Uterus (tissue), 4 donors: ENCODE measurements around the gene FMOD. TPM values are rescaled to one million over a fixed set of nuclear protein-coding genes. Genes with fewer than 3 reads are reported as not detected.

Source experiments
- DNase-seq, 2 donors: peaks; one replicate each; pipeline ENCODE4 v3.0.0-alpha.2; 2019 to 2020
- H3K27ac ChIP-seq, 2 donors: fragments of 200-600 bp; sonication (generic); 1 replicate in 1 of 2; 2 replicates in 1 of 2; pipeline ENCODE4 v1.5.1; 2016 to 2018
- H3K27me3 ChIP-seq, 2 donors: fragments of 200-600 bp; sonication (generic); one replicate each; pipeline ENCODE4 v1.5.1; 2018 to 2019; ENCODE audit warnings: control low read depth in 1 of 2
- H3K36me3 ChIP-seq, 2 donors: fragments of 200-600 bp; sonication (generic); one replicate each; pipeline ENCODE4 v1.5.1; 2019; ENCODE audit warnings: control low read depth in 1 of 2
- H3K4me1 ChIP-seq, 2 donors: fragments of 200-600 bp; sonication (generic); one replicate each; pipeline ENCODE4 v1.5.1; 2018 to 2019; ENCODE audit warnings: control low read depth in 1 of 2
- H3K4me3 ChIP-seq, 2 donors: fragments of 200-600 bp; sonication (generic); 1 replicate in 1 of 2; 2 replicates in 1 of 2; pipeline ENCODE4 v1.5.1; 2018 to 2019; ENCODE audit warnings: mild to moderate bottlenecking in 1 of 2
- H3K9me3 ChIP-seq, 2 donors: fragments of 200-600 bp; sonication (generic); one replicate each; pipeline ENCODE4 v1.5.1; 2019; ENCODE audit warnings: control low read depth in 1 of 2
- POLR2A ChIP-seq, 2 donors: fragments of 450-650 bp; IDR thresholded peaks; one replicate each; pipeline ENCODE4 v1.6.1; 2016; ENCODE audit warnings: antibody characterized with exemption in 2 of 2, mild to moderate bottlenecking in 1 of 2, moderate library complexity in 1 of 2
- intact Hi-C: fragments of 100-400 bp; cut with DNase I; formaldehyde crosslinking; loops from one replicate; pipeline ENCODE4 v1.15.1; 2023; ENCODE audit warnings: low total_unique reads
- total RNA-seq, 4 donors: library from RNA; depleted of rRNA in 3 of 4; stranded (reverse); fragments of >200 nt in 3 of 4; gene quantifications; one replicate each; pipeline versions ENCODE4 v1.1.0 to v1.2.4, GENCODE V29; 2014 to 2023
- TF ChIP-seq, protein P1 (sequence below), 4 experiments: fragments of 200-600 bp in 2 of 4; fragments of 450-650 bp in 2 of 4; sonication (generic) in 2 of 4; IDR thresholded peaks; one replicate each; pipeline ENCODE4 v1.5.1; 2016 to 2019; ENCODE audit warnings: antibody characterized with exemption in 4 of 4, mild to moderate bottlenecking in 2 of 4, moderate library complexity in 1 of 4
- donor health status: DM: yes; HTN: yes; CAD: no.

FMOD gene
- total RNA-seq, 4 donors from 2014 or later: 41.8 to 119 (median 82.7) TPM

DNA sequence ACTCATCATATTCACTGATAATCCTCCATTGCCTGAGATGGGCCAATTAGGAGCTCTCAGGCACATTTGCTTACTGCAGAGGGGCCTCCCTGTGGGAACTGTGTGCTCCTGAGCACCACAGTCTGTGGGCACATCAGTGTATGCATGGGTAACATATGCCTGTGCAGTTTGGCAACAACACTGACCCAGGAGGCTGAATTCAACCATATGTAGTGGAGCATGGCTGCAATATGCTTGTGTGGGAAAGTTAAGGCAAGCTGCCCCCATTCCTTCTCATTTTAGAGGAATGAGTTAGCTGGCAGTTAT is 11.8 kb upstream of the FMOD start:
- H3K4me3 ChIP-seq: no peak overlapping the region
- no peak for TF ChIP-seq POLR2A (IDR thresholded peaks at IDR 0.05)
- TF ChIP-seq, protein P1, sequence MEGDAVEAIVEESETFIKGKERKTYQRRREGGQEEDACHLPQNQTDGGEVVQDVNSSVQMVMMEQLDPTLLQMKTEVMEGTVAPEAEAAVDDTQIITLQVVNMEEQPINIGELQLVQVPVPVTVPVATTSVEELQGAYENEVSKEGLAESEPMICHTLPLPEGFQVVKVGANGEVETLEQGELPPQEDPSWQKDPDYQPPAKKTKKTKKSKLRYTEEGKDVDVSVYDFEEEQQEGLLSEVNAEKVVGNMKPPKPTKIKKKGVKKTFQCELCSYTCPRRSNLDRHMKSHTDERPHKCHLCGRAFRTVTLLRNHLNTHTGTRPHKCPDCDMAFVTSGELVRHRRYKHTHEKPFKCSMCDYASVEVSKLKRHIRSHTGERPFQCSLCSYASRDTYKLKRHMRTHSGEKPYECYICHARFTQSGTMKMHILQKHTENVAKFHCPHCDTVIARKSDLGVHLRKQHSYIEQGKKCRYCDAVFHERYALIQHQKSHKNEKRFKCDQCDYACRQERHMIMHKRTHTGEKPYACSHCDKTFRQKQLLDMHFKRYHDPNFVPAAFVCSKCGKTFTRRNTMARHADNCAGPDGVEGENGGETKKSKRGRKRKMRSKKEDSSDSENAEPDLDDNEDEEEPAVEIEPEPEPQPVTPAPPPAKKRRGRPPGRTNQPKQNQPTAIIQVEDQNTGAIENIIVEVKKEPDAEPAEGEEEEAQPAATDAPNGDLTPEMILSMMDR (IDR thresholded peaks at IDR 0.05): no peak
- intact Hi-C loops: no loop called here

DNA sequence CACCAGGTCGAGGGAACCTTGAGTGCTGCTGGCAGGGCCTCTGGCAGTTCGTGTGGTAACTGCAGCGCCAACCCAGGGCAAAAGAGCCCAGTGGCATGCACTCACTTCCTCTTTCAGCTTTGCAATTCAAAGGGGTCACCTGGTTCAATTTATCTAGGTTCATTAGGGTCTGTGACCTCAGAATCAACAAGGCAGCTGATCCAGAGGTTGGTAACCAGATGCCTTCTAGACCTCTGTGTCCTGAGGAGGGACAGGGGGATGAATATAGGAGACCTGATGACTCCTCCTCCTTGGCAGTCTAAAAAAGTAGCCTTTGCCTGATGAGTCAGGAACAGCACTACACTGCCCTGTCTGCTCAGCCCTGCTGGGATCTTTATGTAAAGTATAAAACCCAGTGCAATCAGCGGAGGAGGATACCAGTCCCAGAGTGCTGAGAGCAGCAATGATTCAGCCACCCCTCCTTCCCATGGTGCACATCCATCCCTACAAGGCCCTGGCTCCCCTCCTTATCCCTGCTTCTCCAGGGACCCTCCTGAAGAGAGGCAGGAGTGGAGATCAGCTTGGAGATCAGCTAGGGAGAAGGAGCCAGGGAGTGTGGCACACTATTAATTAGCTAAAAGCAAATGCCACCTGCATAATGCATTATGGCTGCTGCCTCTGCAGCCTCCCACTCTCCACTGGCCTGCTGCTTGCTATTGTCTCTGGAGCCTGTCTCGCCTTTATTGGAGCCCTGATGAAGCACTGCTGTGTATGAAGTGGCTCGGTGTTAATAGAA is 11.2 kb upstream of the FMOD start:
- intact Hi-C loops: no loop called here
- TF ChIP-seq, protein P1 (IDR thresholded peaks at IDR 0.05): no peak
- no peak for TF ChIP-seq POLR2A (IDR thresholded peaks at IDR 0.05)
- DNase-seq: peak in 1 of 2 donors; percentile 69

More for the DNA sequence above, 11.8 kb upstream of the FMOD start:
- Histone ChIP-seq H3K4me1 (peaks cover 0 to 4% of the 10 kb centered on the region in 2 donors), H3K27ac (peak overlapping the region; percentile 41 to 58), H3K36me3 (no peaks in the 10 kb centered on the region), H3K27me3 (no peaks in the 10 kb centered on the region), H3K9me3 (no peaks in the 10 kb centered on the region)
- DNase-seq: no peak

DNA sequence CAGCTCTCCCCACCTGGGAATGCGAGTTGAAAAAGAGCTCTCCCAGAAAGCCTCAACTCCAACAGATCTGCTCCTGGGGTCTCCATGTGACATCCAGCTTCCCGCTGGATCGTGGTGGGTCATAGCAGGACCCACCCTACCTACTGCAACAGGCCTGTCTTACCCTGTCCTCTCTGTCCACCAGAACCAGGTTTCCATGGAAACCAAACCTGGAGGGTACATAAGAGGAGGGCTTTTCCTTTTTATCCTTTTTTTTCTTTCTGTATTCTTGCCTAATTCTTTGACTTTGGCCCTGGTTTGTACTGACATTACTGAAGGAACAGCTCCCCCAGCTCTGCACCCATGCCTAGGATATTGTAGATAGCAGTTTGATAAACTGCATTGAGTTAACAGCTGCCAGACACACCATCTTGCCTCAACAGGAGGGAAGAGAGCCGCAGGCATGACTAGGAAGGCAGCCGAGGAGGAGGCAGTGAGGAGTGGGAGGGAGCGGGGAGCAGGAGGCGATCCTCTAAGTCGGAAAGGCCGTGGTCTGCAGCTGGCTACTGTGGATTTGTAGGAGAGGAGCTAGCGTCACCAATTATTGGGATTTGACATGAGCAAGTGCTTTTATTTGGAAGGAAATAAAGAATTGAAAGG is 9.7 kb upstream of the FMOD start:
- no peak for DNase-seq
- H3K9me3 ChIP-seq: no peaks in the 10 kb centered on the region
- no peak overlapping the region for H3K4me3 ChIP-seq
- intact Hi-C loops: no loop called here
- no peak for TF ChIP-seq POLR2A (IDR thresholded peaks at IDR 0.05)
- TF ChIP-seq, protein P1 (IDR thresholded peaks at IDR 0.05): no peak
- H3K27me3 ChIP-seq: no peaks in the 10 kb centered on the region
- H3K36me3 ChIP-seq: no peaks in the 10 kb centered on the region
- peak overlapping the region; percentile 55 to 59 for H3K27ac ChIP-seq
- H3K4me1 ChIP-seq: peaks cover 0 to 4% of the 10 kb centered on the region in 2 donors

More for the DNA sequence above, 11.2 kb upstream of the FMOD start:
- no peak overlapping the region for H3K4me3 ChIP-seq
- no peaks in the 10 kb centered on the region for H3K27me3 ChIP-seq
- H3K9me3 ChIP-seq: no peaks in the 10 kb centered on the region
- peak overlapping the region; percentile 58 to 59 for H3K27ac ChIP-seq
- peaks cover 0 to 4% of the 10 kb centered on the region in 2 donors for H3K4me1 ChIP-seq
- H3K36me3 ChIP-seq: no peaks in the 10 kb centered on the region

DNA sequence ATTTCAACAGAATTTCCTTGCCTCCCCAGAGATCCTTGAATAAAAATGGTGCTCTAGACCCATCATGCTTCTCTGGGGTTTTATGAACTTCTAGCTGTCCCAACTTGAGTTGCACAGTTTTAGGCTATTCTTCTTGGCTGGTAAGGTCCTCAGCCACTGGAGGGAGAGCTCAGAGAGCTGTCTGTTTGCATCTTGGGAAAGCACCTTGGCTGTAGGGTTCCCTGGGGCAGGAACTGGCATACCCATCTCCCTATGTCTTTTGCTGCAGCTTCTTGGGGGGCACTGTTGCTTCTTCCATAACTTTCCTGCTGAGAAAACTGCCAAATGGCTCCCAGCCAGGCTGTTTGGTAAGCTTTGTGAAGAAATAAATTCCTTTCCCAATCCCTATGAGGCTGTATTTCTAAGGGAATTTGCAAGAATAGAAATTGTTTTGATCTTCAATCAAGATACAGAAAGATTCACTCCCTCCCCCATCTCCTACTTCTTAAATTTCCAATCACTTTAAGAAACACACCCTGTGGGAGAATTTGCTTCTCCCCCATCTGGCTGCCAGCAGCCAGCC is 8.2 kb upstream of the FMOD start:
- H3K9me3 ChIP-seq: no peaks in the 10 kb centered on the region
- H3K27me3 ChIP-seq: no peaks in the 10 kb centered on the region
- no peak overlapping the region for H3K4me3 ChIP-seq
- no peak for TF ChIP-seq POLR2A (IDR thresholded peaks at IDR 0.05)
- TF ChIP-seq, protein P1 (IDR thresholded peaks at IDR 0.05): no peak
- H3K27ac ChIP-seq: no peak overlapping the region
- DNase-seq: peak; percentile 70 to 80
- H3K36me3 ChIP-seq: no peaks in the 10 kb centered on the region
- H3K4me1 ChIP-seq: peaks cover 0 to 4% of the 10 kb centered on the region in 2 donors
- intact Hi-C loops: no loop called here

DNA sequence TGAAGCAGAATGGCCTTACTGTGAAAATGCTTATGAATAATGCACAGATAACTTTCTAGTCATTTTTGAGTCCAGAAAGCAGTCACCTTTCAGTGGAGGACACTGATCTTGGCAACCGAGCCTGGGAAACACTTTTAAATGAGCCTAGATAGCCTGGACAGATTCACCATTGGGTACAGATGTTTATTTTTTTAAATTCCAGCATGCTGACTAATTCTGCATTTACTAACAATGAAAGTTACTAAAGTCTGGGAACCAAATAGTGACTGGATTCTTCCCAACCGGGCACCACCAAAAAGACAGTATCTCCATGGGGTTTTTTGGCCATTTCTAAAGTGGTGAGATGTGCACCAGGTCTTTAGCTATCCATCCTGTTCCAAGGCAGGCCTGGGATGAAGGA is 3.3 kb upstream of the FMOD start:
- DNase-seq: no peak
- no peaks in the 10 kb centered on the region for H3K4me1 ChIP-seq
- intact Hi-C loops: no loop called here
- H3K27ac ChIP-seq: peak overlapping the region in 1 of 2 donors; percentile 29
- no peaks in the 10 kb centered on the region for H3K36me3 ChIP-seq
- no peak overlapping the region for H3K4me3 ChIP-seq
- TF ChIP-seq, protein P1 (IDR thresholded peaks at IDR 0.05): no peak
- TF ChIP-seq POLR2A (IDR thresholded peaks at IDR 0.05): no peak
- no peaks in the 10 kb centered on the region for H3K9me3 ChIP-seq
- no peaks in the 10 kb centered on the region for H3K27me3 ChIP-seq
